Activated naive CD8-positive, alpha-beta T cell treated with anti-CD3 and anti-CD28 coated beads, Interleukin-2, amount 50 U/mL, for 24 hours (primary cell): Measurements from ENCODE around the gene LNPK.
"Not testable (repeated sequence)": the region's sequence is repeated elsewhere in the genome, so short reads cannot be mapped to it uniquely, and the experiment has no call there.

Experiments
- ATAC-seq: fragments of 150-1000 bp; cut with Tn5 transposase; one replicate; pipeline ENCODE4 v1.10.0; 2021
- DNase-seq: peaks from one replicate; pipeline ENCODE4 v3.0.0; 2021
- H3K27ac Mint-ChIP-seq: one replicate; pipeline ENCODE4 v1.8.0; 2021; ENCODE audit warnings: mild to moderate bottlenecking, mixed read lengths
- H3K27me3 Mint-ChIP-seq: one replicate; pipeline ENCODE4 v1.8.0; 2021; ENCODE audit warnings: mixed read lengths
- H3K36me3 Mint-ChIP-seq: one replicate; pipeline ENCODE4 v1.8.0; 2021; ENCODE audit warnings: low read depth, mixed read lengths
- H3K4me1 Mint-ChIP-seq: one replicate; pipeline ENCODE4 v1.8.0; 2021; ENCODE audit warnings: mixed read lengths
- H3K4me3 Mint-ChIP-seq: one replicate; pipeline ENCODE4 v1.8.0; 2021; ENCODE audit warnings: mild to moderate bottlenecking, moderate library complexity, mixed read lengths
- H3K9me3 Mint-ChIP-seq: one replicate; pipeline ENCODE4 v1.8.0; 2021; ENCODE audit warnings: mixed read lengths

The LNPK gene

GRCh38 chr2:176001281-176001915 lies 669 bp downstream of the LNPK start:
- H3K36me3 Mint-ChIP-seq = peaks cover 4% of the 10 kb centered on the region
- ATAC-seq (peak; percentile 53), DNase-seq (peak; percentile 62)
- H3K27ac Mint-ChIP-seq = peak overlapping the region; percentile 95
- peaks cover 29% of the 10 kb centered on the region for H3K4me1 Mint-ChIP-seq
- peaks cover 2% of the 10 kb centered on the region for H3K27me3 Mint-ChIP-seq
- H3K9me3 Mint-ChIP-seq = no peaks in the 10 kb centered on the region
- peak overlapping the region; percentile 98 for H3K4me3 Mint-ChIP-seq

GRCh38 chr2:175999283-175999819 lies 2.7 kb downstream of the LNPK start:
- Mint-ChIP-seq H3K9me3 (no peaks in the 10 kb centered on the region), H3K36me3 (peaks cover 4% of the 10 kb centered on the region), H3K4me3 (no peak overlapping the region), H3K27me3 (no peaks in the 10 kb centered on the region), H3K27ac (no peak overlapping the region), H3K4me1 (peaks cover 29% of the 10 kb centered on the region)
- ATAC-seq = no peak
- DNase-seq = no peak

DNA sequence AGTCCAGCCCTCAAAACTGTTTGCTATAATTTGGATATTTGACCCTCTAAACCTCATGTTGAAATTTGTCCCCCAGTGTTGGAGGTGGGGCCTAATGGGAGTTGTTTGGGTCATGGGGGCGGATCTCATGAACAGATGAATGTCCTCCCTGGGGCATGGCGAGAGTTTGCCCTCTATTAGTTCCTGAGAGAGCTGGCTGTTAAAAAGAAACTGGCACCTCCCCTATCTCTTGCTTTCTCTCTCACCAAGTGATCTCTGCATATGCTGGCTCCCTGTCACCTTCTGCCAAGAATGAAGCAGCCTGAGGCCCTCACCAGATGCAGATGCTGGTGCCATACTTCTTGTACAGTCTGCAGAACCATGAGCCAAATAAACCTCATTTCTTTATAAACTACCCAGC lies 12.0 kb downstream of the LNPK start:
- H3K36me3 Mint-ChIP-seq = peaks cover 37% of the 10 kb centered on the region
- DNase-seq (no peak), ATAC-seq (no peak)
- no peak overlapping the region for H3K4me3 Mint-ChIP-seq
- no peaks in the 10 kb centered on the region for H3K4me1 Mint-ChIP-seq
- no peaks in the 10 kb centered on the region for H3K9me3 Mint-ChIP-seq
- no peaks in the 10 kb centered on the region for H3K27me3 Mint-ChIP-seq
- H3K27ac Mint-ChIP-seq = no peak overlapping the region

DNA sequence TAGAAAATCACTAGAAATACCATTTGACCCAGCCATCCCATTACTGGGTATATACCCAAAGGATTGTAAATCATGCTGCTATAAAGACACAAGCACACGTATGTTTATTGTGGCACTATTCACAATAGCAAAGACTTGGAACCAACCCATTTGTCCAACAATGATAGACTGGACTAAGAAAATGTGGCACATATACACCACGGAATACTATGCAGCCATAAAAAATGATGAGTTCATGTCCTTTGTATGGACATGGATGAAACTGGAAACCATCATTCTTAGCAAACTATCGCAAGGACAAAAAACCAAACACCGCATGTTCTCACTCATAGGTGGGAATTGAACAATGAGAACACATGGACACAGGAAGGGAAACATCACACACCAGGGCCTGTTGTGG lies 14.9 kb downstream of the LNPK start:
- not testable (repeated sequence) for DNase-seq, H3K27me3 Mint-ChIP-seq, H3K4me1 Mint-ChIP-seq, H3K27ac Mint-ChIP-seq, ATAC-seq, H3K9me3 Mint-ChIP-seq, H3K4me3 Mint-ChIP-seq
- peaks cover 55% of the 10 kb centered on the region for H3K36me3 Mint-ChIP-seq

DNA sequence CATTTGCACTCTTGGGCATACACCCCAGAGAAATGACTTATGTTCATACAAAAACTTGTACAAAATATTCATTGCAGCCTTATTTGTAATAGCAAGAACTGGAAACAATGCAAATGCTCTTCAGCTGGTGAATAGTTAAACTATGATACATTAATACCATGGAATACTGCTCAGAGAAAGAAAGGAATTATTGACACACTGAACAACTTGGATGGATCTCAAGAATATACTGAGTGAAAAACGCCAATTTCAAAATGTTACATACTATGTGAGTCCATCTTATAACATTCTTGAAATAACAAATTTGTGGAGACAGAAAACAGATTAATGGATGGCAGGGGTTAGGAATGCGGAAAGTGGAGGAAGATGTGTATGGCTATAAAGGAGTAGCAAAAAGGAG lies 17.2 kb downstream of the LNPK start:
- DNase-seq (no peak), ATAC-seq (no peak)
- Mint-ChIP-seq H3K27me3 (no peaks in the 10 kb centered on the region), H3K4me3 (no peak overlapping the region), H3K36me3 (peaks cover 47% of the 10 kb centered on the region), H3K4me1 (no peaks in the 10 kb centered on the region), H3K27ac (no peak overlapping the region), H3K9me3 (no peaks in the 10 kb centered on the region)

DNA sequence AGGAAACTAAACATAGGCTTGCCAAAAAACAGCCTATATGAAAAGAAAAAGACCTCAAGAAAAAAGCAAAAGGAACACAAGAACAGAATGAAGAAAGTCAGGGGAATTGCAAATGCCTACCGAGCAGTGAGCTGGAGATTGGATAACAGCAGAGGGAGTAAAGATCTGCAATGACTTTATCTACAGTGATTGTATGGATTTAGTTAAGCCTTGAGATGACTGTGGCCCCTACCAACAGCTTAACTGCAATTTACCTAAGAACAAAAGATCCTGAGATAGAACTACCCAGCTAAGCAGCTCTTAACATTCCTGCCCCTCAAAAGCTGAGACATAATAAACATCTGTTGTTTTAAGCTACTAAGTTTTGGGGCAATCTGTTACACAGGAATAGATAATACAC lies 20.5 kb downstream of the LNPK start:
- DNase-seq (no peak), ATAC-seq (no peak)
- Mint-ChIP-seq H3K36me3 (peaks cover 52% of the 10 kb centered on the region), H3K4me1 (no peaks in the 10 kb centered on the region), H3K27ac (no peak overlapping the region), H3K4me3 (no peak overlapping the region), H3K9me3 (no peaks in the 10 kb centered on the region), H3K27me3 (no peaks in the 10 kb centered on the region)

DNA sequence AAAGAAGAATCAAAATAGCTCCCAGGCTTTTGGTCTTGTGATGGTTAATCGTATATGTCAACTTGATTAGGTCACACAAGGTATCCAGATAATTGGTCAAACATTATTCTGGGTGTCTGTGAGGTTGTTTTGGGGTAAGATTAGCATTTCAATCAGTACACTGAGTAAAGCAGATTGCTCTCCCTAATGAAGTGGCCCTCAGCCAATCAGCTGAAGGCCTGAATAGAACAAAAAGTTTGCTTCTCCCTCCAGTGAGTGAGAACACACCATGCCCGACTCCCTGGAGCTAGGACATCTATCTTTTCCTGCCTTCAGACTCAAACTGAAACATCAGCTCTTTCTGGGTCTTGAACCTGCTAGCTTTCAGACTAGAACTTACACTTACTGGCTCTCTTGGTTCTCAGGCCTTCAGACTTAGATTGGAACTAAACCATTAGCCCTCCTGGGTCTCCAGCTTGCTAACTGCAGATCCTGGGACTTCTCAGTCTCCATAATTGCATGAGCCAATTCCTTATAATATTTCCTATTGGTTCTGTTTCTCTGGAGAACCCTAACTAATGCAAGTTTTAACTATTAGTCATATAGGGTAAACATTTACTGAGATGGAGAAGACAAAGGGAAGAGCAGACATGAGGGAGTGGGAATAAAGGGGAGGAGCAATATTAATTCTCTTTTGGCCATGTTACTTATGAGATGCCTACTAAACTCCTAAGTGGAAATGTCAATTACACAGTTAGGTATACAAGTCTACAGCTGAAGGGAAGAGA lies 25.5 kb downstream of the LNPK start:
- H3K36me3 Mint-ChIP-seq = peaks cover 61% of the 10 kb centered on the region
- H3K27ac Mint-ChIP-seq = no peak overlapping the region
- H3K27me3 Mint-ChIP-seq = no peaks in the 10 kb centered on the region

DNA sequence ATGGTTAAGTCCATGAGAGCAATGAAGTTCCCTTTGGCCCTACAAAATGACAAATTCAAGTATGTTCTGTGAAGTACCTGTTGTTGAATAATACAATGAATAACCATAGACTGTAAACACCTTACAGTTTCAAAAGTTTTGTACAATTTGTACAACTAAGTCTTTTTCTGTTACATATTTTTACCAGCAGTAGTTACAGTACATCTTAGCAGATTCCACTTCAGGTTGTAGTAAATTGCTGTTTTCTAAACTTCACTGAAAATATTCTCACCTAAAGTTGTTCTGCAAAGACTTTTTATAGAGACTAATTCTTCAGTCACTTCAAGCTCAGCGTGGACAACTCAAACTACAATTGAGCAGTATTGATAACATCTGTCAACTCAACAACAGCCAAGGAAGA lies 28.7 kb downstream of the LNPK start:
- Mint-ChIP-seq H3K4me3 (no peak overlapping the region), H3K36me3 (peaks cover 55% of the 10 kb centered on the region)
- ATAC-seq = no peak

More for the DNA sequence above, 25.5 kb downstream of the LNPK start:
- DNase-seq (no peak), ATAC-seq (no peak)
- Mint-ChIP-seq H3K4me1 (no peaks in the 10 kb centered on the region), H3K4me3 (no peak overlapping the region), H3K9me3 (peaks cover 4% of the 10 kb centered on the region)

DNA sequence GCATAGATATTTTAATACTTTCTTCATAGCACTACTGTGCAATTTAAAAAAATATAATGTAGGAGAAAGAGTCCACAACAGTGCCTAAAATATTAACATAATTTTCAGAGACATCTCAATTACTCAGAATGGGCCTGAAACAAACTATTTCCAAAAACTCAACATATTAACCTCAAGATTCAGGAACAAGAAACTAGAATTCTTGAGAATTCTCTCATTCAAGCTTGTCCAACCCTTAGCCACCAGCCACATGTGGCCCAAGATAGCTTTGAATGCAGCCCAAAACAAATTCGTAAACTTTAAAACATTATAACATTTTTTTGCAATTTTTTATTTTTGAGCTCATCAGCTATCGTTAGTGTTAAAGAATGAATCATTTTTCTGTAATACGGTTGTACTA lies 35.2 kb downstream of the LNPK start:
- Mint-ChIP-seq H3K4me3 (no peak overlapping the region), H3K9me3 (peaks cover 3% of the 10 kb centered on the region)

More for the DNA sequence above, 28.7 kb downstream of the LNPK start:
- Mint-ChIP-seq H3K27ac (no peak overlapping the region), H3K4me1 (no peaks in the 10 kb centered on the region), H3K27me3 (no peaks in the 10 kb centered on the region), H3K9me3 (peaks cover 4% of the 10 kb centered on the region)
- no peak for DNase-seq

GRCh38 chr2:175965773-175966172 lies 36.3 kb downstream of the LNPK start:
- no peaks in the 10 kb centered on the region for H3K4me1 Mint-ChIP-seq
- ATAC-seq (no peak), DNase-seq (no peak)
- peaks cover 44% of the 10 kb centered on the region for H3K36me3 Mint-ChIP-seq
- no peak overlapping the region for H3K4me3 Mint-ChIP-seq
- peaks cover 3% of the 10 kb centered on the region for H3K9me3 Mint-ChIP-seq
- H3K27me3 Mint-ChIP-seq = no peaks in the 10 kb centered on the region
- H3K27ac Mint-ChIP-seq = no peak overlapping the region

More for the DNA sequence above, 35.2 kb downstream of the LNPK start:
- H3K27ac Mint-ChIP-seq = no peak overlapping the region
- DNase-seq (no peak), ATAC-seq (no peak)
- no peaks in the 10 kb centered on the region for H3K4me1 Mint-ChIP-seq
- H3K36me3 Mint-ChIP-seq = peaks cover 34% of the 10 kb centered on the region
- H3K27me3 Mint-ChIP-seq = no peaks in the 10 kb centered on the region

- Mint-ChIP-seq H3K36me3 (peaks cover 50% of the 10 kb centered on the region), H3K4me3 (no peak overlapping the region), H3K4me1 (no peaks in the 10 kb centered on the region), H3K9me3 (peaks cover 3% of the 10 kb centered on the region), H3K27me3 (no peaks in the 10 kb centered on the region), H3K27ac (no peak overlapping the region)
- ATAC-seq (no peak), DNase-seq (no peak)
Measured at GRCh38 chr2:175964195-175964594, 37.9 kb downstream of the LNPK start.

DNA sequence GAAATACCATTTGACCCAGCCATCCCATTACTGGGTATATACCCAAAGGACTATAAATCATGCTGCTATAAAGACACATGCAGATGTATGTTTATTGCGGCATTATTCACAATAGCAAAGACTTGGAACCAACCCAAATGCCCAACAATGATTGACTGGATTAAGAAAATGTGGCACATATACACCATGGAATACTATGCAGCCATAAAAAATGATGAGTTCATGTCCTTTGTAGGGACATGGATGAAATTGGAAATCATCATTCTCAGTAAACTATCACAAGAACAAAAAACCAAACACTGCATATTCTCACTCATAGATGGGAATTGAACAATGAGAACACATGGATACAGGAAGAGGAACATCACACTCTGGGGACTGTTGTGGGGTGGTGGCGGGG lies 38.9 kb downstream of the LNPK start:
- H3K4me3 Mint-ChIP-seq, H3K27ac Mint-ChIP-seq, H3K27me3 Mint-ChIP-seq, DNase-seq, ATAC-seq, H3K9me3 Mint-ChIP-seq, H3K4me1 Mint-ChIP-seq: not testable (repeated sequence)
- H3K36me3 Mint-ChIP-seq = peaks cover 58% of the 10 kb centered on the region

DNA sequence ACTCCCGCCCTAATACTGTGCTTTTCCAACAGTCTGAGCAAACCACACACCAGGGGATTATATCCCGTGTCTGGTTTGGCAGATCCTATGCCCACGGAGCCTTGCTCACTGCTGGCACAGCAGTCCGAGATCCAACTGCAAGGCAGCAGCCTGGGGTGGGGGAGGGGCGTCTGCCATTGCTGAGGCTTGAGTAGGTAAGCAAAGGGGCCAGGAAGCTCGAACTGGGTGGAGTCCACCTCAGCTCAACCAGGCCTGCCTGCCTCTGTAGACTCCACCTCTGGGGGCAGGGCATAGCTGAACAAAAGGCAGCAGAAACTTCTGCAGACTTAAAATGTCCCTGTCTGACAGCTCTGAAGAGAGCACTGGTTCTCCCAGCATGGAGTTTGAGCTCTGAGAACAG lies 44.2 kb downstream of the LNPK start:
- Mint-ChIP-seq H3K36me3 (peaks cover 77% of the 10 kb centered on the region), H3K4me3 (no peak overlapping the region), H3K4me1 (no peaks in the 10 kb centered on the region), H3K9me3 (no peaks in the 10 kb centered on the region), H3K27ac (no peak overlapping the region), H3K27me3 (no peaks in the 10 kb centered on the region)
- ATAC-seq (no peak), DNase-seq (no peak)

DNA sequence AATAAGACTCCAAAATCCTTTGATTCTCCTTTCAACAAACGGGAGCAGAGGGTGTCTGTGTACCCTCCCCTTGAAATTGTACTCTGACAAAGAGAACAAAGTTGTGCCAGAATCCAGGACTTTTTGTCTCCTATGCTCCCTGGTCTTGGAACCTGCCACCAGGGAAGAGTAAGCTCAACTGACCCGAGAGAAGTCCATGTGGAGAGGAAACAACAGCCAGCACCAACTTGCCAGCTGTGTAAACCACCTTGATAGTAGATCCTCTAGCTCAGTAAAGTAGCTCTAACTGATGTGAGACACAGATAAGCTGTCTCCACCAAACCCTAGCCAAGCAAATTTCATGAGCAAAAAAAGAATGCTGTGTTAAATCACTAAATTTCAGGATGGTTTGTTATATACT lies 46.9 kb downstream of the LNPK start:
- no peaks in the 10 kb centered on the region for H3K4me1 Mint-ChIP-seq
- H3K4me3 Mint-ChIP-seq = no peak overlapping the region
- H3K27ac Mint-ChIP-seq = no peak overlapping the region
- H3K9me3 Mint-ChIP-seq = no peaks in the 10 kb centered on the region
- DNase-seq (no peak), ATAC-seq (no peak)
- H3K27me3 Mint-ChIP-seq = no peaks in the 10 kb centered on the region
- H3K36me3 Mint-ChIP-seq = peaks cover 68% of the 10 kb centered on the region

GRCh38 chr2:175950512-175950911 lies 51.6 kb downstream of the LNPK start:
- Mint-ChIP-seq H3K9me3 (no peaks in the 10 kb centered on the region), H3K27ac (no peak overlapping the region), H3K4me1 (no peaks in the 10 kb centered on the region), H3K36me3 (peaks cover 36% of the 10 kb centered on the region), H3K4me3 (no peak overlapping the region), H3K27me3 (no peaks in the 10 kb centered on the region)
- no peak for DNase-seq
- ATAC-seq = no peak
